SIG-M5 treated with dmso at 0.1 percent for 504 hours (cell line): ENCODE results near the gene PDCD1.
"Not testable (repeated sequence)": the region's sequence is repeated elsewhere in the genome, so short reads cannot be mapped to it uniquely, and the experiment has no call there.

Source experiments
- DNase-seq: peaks from one replicate; lab custom pipeline; 2025; ENCODE audit not compliant: unreplicated experiment; lab: John Stamatoyannopoulos, UW

The PDCD1 gene

DNA sequence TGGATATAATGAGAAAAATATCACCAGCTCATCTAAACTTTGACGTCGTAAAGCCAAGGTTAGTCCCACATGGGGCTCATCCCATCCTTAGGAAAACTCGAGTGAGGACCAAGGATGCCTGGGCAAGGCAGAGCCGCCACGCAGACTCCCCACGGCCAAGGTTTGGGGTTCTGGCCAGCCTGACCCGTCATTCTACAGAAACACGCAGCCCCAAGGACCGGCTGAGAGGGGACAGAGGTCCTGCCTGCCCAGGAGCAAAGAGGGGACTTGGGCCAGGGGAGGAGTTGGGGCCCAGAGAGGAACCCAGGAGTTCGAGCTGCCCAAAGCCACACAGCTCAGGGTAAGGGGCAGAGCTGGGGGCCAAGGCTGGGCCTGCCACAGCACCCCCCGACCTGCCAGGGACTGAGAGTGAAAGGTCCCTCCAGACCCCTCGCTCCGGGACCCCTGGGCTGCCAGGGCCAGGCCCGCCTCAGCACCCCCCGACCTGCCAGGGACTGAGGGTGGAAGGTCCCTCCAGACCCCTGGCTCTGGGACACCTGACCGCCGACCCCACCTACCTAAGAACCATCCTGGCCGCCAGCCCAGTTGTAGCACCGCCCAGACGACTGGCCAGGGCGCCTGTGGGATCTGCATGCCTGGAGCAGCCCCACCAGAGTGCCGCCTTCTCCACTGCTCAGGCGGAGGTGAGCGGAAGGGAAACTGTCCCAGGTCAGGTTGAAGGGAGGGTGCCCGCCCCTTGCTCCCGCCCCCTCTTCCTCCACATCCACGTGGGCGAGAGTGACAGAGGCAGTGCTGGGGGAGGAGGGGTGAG lies at the start of gene PDCD1:
PDCD1 (minus strand) TSS at position 689 of the 811 bp plus-strand sequence; CDS start at position 633, 56 bp downstream.
- no peak for DNase-seq

DNA sequence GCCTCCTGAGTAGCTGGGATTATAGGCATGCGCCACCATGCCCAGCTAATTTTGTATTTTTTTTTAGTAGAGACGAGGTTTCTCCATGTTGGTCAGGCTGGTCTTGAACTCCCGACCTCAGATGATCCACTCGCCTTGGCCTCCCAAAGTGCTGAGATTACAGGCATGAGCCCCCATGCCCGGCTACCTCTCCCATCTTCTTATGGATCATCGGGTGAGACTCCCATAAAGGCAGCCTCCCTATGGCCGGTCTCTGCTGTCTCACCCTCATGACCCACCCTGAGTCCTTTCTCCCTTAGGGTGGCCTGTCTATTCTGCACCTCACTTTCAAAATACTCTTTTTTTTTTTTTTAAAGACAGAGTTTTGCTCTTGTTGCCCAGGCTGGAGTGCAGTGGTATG lies 49.1 kb upstream of the PDCD1 start:
- DNase-seq: not testable (repeated sequence)

DNA sequence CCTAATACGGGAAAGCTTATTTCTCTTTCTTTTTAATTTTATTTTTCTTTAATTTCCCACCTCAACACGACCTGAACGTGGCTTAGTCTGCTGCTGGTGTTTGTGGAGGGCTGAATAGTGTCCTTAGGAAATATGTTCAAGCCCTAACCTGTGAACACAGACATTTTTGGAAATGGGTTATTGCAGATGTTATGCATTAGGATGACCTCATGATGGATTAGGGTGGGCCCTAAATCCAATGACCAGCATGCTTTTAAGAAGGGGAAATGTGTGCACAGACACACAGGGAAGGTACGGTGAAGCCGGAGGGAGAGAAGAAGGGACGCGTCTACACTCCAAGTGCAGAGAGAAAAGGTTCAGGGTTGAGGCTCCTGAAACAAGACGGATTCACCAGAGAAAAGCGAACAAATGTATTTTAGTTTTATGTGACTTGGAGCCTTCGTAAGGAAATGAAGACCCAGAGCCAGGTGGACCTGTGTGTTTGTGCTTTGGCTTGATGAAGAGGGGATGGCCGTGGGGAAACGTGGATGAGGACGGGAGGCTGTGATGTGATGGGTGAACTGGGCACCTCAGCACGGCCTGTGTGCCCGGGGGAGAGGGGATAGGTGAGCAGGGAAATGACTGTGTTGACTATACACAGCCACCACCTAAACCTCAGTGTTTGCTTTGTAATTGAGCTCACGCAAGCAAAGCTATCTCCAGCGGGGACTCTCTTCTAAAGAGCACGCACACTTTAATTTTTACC lies 48.3 kb upstream of the PDCD1 start:
- DNase-seq: no peak

DNA sequence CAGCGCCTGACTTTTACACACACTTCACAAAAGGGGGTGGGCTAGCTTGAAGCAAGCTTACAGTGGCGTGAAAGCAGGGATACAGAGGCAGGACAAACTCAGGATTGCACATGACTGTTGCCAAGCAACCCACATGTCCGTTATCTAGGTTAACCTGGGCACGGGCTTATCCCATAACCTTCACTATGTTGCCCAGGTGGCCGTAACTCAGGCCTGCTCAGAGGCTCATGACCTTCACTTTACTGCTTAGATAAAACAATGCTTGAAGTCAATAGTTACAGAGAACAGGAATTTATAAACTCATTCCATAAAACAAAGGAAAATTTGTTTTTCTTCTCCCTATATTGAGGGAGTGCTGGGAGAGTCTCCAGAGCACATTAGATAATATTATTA lies 47.7 kb upstream of the PDCD1 start:
- not testable (repeated sequence) for DNase-seq

DNA sequence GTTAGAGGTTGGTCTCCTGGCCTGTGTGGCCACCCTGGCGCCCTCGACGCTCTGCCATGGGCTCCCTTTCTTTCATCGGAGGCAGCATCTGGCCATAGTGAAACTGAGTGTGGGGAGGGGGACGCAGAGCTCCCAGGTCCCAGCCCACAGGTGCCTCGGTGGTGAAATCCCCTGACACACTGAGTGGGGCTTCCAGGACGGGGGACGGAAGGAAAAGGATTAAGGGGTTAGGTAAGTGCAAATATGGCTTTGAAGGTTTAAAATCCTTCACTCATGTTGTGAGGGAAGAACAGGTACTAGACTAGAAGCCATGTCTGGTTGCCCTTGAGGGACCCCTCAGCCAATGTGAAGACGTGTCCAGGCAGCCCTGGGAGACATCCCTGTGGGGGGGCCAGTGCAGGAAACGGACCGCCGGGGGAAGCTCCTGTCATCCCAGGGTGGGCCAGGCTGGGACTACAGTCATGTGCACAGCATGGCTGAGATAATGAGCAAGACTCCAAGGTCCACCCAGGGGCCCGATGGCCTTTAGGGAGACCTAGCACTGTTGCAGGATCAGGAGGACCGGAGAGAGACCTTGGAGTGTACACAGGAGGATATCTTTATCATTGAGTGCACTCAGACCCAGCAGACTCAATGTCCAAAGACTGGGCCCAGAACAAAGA lies 47.2 kb upstream of the PDCD1 start:
- no peak for DNase-seq

DNA sequence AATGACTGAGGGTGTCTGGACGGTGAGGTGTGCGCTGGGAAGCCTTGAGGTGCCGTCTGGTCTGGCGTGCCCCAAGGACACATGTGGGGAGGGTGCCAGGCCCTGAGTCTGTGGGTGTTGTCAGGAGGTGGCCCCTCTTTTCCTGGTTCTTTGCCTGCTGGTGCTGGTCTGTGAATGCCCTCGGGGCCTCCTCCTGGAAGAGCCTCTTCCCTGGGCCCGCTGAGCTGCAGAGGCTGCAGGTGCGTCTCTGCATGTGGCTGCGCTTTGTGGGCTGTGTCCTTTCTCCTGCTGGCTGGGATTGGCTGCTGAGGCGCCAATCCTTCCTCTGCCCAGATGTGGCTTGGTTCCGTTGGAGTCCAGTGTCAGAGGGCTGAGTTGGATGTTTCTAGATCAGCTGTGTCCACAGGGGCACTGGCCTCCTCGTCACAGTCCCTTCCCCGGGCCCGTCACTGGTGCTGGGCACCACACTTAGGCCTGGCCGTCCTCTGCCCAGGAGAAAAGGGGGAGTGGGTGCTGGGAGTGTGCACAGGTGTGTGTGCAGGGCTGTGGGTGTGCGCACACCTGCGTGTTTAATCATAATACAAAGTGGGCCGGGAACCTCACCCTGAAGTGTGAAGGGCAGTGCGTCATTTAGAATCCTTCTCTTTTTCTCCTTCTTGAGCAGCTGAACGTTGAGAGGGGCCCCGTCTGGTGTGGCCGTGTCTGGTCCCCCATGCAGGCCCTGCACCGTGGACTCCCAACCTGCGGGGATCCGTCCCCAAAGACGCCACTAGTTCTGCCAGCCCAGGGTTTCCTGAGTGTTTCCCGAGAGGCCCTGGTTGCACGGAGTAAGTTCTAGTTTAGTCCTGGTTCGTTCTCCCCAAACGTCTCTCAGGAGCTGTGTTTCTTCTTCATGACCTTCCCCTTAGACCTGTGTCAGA lies 46.4 kb upstream of the PDCD1 start:
- no peak for DNase-seq

DNA sequence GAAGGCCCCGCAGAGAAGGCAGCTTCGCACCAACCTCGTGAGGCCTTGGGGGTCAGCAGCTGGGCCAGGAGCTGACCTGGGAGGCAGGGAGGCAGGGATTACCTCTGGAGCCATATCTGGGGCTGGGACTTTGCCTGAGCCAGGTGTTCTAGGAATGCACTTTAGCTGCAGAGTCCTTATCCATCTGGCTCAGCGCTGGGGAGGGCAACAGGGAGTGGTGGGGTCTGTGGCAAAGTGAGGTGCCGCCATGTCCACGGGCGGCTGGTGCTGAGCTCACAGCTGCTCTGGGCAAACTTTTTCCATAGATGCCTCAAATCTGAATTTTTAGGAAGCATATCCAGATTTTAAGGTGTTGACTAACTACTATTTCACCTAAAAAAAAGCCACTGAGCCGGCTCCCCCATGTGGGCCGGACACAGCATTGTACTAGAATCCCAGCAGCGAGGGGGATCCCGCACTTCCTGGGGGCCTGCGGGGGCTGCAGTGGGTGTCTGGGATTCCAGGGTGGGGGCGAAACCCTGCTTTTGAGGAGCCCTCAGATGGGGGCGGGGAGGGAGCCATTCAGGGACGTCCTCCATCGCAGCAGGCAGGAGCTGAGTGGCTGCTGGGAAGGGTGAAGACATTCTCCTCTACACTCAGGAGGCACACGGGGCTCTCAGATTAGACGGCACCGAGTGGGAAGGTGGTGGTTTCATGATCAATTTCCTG lies 45.5 kb upstream of the PDCD1 start:
- no peak for DNase-seq

DNA sequence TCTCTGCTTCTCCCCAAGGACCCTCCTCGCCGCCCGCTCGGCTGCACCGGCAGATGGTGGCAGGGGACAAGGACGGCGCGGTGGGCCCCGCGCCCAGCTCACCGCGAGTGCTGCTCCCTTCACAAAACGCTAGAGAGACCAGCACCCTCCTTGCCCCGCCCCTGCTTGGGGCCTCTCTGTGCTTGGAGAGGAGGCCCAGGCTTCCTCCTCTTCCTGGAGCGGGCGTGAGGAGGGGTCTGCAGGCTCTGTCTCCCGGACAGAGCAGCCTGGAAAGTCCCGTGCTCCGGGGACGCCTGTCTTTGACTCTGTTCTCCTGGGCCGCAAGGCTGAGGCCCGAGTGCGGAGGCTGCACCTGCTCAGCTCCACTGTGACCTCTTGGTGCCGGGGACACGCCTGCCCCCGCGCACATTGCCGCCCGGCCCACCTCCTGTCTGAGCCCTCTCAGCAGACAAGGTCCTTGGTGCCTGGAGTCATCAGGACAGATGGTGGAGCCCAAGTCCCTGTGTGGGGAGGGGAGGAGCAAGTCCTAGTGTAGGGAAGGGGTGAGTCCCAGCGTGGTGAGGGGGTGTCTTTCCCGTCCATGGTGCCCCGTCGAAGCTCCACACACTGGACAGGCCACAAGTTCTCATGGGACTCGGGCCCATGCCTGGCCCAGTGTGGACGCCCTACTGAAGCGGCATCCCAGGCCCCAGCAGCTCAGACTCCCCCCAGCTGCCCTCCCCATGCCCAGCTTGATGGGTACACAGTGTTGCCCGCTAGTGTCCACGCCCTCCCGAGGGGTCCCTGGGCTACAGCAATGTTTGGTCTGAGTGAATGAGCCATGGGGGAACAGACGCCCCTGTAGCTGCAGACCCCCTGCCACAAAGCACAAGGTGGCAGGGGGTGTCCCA lies 44.7 kb upstream of the PDCD1 start:
- DNase-seq: no peak

DNA sequence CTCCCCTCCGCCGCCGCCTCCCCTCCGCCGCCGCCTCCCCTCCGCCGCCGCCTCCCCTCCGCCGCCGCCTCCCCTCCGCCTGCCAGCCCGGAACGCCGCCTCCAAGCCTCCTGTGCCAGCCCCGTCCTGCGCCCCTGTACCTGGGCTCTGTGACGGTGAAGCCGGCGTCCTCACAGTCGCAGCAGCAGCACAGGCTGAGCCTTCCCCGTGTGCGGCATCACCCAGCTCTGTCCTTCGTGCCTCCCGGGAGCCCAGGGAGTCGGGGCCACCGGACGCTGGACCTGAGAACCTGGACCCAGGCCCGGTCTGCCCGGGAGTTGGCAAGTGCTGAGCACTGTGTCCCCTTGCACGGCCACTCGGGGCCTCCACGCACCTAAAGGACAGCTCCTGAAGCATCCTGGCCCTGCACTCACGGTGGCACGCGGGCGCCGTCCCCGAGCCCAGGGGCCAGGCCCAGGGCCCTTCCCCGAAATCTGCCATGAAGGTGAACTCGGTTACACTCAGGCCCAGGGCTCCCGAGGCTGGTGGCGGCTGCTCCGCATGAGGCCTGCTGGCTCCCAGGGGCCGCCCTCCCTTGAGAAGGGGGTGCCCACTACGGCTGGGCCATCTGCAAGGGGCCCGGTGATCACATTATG lies 43.8 kb upstream of the PDCD1 start:
- DNase-seq: no peak

DNA sequence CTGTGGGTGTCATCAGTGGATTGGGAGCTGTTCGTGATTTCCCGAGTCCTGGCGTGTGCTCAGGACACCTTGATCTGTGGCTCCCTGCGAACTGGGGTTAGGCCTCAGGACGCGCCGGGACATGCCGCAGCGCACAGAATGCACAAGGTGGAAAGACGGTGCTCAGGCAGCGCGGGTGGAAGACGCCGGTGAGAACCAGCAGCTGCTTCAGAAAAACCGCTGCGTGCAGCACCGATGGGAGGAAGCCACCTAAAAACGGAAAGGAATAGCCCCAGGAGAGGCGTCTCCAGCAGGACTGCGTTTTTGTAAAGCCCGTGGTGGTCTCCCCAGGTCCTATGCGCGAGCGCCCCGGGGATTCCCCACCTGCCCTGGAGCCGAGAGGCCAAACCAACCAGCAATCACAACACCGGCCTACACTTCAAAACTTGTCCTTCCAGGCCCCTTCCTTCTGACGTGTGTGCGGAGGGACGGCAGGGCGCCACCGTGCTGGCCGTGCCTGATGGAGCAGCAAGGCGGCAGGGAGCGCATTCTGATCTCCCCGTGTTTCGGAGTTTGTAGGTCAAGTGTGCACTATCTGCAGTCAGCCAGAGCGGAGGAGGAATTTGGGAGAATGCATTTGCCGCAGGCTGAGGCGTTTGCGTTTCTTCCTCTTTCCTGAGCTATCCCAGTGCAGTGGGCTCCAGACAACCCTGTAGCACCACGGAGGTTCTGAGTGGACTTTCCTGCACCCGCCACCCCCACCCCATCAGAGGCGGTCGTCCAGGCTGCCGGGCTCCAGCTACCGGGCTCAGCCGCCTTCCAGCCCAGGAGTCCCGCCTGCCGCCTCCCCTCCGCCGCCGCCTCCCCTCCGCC lies 43.0 kb upstream of the PDCD1 start:
- DNase-seq: no peak

DNA sequence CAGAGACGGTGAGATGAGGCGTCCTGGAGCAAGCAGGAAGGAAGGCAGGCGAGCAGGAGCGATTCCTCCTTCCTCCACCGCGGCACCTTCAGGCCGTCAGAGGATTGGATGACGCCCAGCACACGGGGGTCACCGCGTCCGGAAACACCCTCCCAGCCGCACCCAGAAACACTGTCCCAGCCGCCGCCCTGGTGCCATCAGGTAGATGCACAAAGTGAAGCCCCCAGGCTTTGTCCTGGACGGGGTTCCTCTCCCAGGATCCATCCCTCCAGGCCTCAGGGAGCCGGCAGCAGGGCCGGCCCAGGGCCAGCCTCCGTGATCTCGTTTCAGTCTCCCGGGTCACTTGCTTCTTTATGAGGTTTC lies 42.3 kb upstream of the PDCD1 start:
- DNase-seq: no peak

DNA sequence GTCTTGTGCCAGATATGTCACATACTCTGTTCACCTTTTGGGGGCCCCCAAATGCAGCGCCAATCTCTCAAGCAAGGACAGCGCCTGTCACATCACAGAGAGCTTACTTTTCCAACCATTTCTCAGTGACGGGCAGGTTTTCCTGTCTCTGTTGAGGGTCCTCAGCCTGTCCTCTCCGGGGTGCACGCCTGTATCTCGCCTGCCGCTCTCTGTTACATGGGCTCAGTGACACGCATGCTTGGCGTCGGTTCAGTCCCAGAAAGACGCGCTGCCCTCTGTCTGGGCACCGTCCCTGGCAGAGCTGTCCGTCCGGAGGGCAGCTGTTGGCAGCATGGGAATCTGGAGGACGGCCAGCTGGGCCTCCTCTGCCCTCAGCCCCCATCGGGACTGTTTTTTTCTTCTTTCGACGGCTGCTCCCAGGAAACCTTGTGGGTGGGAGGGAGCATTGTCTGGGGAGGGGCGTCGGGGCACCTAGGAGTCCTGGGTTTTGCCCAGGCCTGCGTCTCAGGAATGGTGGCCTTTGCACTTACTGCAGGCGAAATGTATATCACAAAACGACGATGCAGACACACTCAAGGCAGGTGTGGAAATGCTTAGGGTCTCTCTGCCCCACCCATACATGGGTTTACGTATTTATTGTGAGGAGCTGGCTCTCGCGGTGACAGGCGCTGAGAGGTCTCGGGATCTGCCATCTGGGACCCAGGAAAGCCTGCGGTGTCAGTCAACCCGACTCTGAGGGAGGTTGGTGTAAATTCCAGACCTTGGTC lies 41.7 kb upstream of the PDCD1 start:
- DNase-seq: no peak

DNA sequence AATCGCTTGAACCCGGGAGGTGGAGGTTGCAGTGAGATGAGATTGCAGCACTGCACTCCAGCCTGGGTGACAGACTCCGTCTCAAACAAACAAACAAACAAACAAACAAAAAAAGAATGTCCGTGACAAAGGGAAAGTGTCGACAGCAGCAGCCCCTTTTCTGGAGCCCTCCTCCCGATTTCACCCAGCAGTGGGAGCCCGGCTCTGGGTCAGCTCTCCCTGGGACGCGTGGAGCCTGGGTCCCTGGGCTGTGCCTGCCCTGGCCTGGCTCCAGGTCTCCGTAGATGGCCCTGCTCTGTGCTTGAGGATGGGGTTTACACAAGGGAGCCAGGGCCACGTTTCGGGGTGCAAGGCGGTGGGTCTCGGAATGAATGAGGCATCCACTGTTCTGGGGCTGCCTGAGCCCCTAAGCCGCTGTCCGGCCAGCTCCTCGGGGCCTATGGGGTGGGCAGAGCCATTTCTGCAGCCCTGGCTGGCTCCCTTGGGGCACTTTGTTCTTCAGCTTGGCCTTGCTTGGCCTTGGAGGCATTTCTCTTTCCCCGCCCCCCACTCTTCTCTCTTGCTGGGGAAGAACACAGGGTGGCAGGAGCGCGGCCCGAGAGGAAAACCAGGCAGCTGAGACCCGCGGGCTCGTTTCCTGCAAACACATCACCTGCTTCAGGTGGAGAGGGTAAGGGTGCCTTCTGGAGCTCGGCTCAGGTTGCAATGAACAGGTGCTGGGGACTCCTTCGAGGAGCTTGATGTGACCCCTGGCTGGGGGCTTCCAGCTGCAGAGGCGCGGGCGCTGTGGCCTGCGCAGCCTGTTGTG lies 40.0 kb upstream of the PDCD1 start:
- no peak for DNase-seq

DNA sequence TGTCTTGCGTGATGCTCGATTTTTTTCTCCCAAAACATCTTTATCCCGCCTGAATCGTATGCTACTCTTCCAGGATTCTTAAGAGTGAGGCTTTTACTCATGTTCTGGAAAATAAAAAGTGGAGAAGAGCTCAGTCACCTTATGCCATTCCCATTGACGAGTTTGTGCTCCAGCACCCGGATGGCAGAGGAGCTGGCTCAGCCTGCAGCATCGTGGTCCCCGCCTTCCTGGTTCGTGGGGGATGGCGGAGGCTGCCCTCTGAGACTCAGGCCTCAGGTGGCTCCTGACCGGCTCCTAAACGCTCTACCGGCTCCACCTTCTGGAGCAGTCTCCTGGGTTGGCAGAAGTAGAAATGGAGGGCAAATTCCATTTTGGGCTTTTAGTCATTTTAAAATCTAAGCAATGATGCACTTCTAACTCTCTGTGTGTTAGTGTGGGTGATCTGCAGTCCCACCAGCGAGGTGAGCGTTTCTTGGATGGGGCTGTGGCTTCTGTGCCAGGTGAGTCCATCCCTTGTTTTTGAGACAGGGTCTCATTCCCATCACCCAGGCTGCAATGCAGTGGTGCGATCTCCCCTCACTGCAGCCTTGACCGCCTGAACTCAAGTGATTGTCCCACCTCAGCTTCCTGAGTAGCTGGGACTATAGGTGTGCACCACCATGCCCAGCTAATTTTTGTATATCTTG lies 38.7 kb upstream of the PDCD1 start:
- no peak for DNase-seq

DNA sequence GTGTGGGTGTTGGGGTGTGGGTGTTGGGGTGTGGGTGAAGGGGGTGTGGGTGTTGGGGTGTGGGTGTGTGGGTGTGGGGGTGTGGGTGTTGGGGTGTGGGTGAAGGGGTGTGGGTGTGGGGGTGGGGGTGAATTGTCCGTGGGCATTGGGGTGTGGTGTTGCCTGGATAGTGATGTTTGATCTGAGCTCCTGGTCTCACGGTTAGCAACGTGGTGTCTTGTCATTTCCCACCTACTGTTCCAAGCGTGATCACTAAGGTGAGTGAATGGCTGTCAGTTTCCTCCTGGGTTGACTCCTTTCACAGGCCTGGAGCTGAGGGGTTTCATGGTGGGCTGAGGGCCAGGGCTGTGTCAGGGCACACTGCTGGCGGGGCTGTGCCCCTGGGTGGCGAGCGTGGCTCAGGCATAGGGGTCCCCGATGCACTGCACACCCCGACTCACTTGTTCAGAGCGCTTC lies 38.1 kb upstream of the PDCD1 start:
- DNase-seq: no peak
